HEK293T (cell line): ENCODE data around the gene ADAMTS7.

Experiments
- ARNT ChIP-seq: fragments of 450-650 bp; IDR thresholded peaks from 2 replicates; pipeline ENCODE4 v1.6.1; 2017; ENCODE audit warnings: mild to moderate bottlenecking
- BHLHE40 ChIP-seq: fragments of 450-650 bp; IDR thresholded peaks from 2 replicates; pipeline ENCODE4 v1.6.1; 2016; ENCODE audit warnings: mild to moderate bottlenecking, moderate library complexity, borderline replicate concordance
- CTBP1 ChIP-seq: fragments of 450-650 bp; IDR thresholded peaks from 2 replicates; pipeline ENCODE4 v1.6.1; 2016; ENCODE audit warnings: borderline replicate concordance
- ELF4 ChIP-seq: fragments of 450-650 bp; IDR thresholded peaks from 2 replicates; pipeline ENCODE4 v1.6.1; 2017; ENCODE audit warnings: antibody characterized with exemption
- HDGF ChIP-seq: fragments of 450-650 bp; IDR thresholded peaks from 2 replicates; pipeline ENCODE4 v1.6.1; 2017; ENCODE audit warnings: antibody characterized with exemption, borderline replicate concordance
- SP1 ChIP-seq: fragments of 450-650 bp; IDR thresholded peaks from 2 replicates; pipeline ENCODE4 v1.6.1; 2017

DNA sequence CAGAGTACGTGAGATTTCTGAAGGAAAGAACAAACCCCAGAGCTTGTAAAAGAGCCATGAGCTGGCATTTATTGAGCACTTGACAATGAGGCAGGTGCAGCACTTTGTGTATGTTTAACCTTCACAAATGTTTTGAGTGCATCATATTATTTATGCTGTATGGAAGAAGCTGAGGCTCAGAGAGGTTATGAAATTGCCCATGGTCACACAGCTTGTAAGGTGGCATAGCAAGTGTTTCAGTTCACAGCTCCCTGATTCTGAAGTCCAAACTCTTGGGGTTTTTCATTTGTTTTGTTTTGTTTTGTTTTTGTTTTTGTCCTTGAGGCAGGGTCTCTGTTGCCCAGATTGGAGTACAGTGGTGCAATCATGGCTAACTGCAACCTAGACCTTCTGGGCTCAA is 25.1 kb upstream of the ADAMTS7 start:
- TF ChIP-seq HDGF (no peak), ELF4 (no peak), ARNT (no peak), SP1 (no peak), BHLHE40 (no peak), CTBP1 (no peak)
